Neutrophil (primary cell): ENCODE results near the gene PRSS35.
"Not testable (repeated sequence)": the region's sequence is repeated elsewhere in the genome, so short reads cannot be mapped to it uniquely, and the experiment has no call there.

Source experiments
- H3K27ac ChIP-seq: fragments of 200-600 bp; sonication (generic); 2 replicates; pipeline ENCODE4 v1.5.1; 2016; ENCODE audit warnings: mild to moderate bottlenecking, moderate library complexity
- H3K27me3 ChIP-seq: fragments of 200-600 bp; sonication (generic); 2 replicates; pipeline ENCODE4 v1.6.0; 2016; ENCODE audit warnings: mild to moderate bottlenecking
- H3K36me3 ChIP-seq: fragments of 200-600 bp; sonication (generic); 2 replicates; pipeline ENCODE4 v1.5.1; 2017
- H3K4me1 ChIP-seq, 2 experiments: fragments of 200-600 bp in 1 of 2; sonication (generic) in 1 of 2; 1 replicate in 1 of 2; 2 replicates in 1 of 2; pipeline versions ENCODE4 v1.5.1 to v1.6.1; 2013 to 2016; ENCODE audit warnings: low read depth in 1 of 2, low read length in 1 of 2, mild to moderate bottlenecking in 1 of 2, moderate library complexity in 1 of 2; ENCODE audit not compliant: control insufficient read depth in 1 of 2, insufficient read depth in 1 of 2
- H3K4me3 ChIP-seq, 2 experiments: fragments of 200-600 bp in 1 of 2; sonication (generic) in 1 of 2; 1 replicate in 1 of 2; 2 replicates in 1 of 2; pipeline ENCODE4 v1.5.1; 2013 to 2016; ENCODE audit warnings: low read depth in 1 of 2, low read length in 1 of 2, mild to moderate bottlenecking in 1 of 2, moderate library complexity in 1 of 2
- H3K9me3 ChIP-seq: fragments of 200-600 bp; sonication (generic); 2 replicates; pipeline ENCODE4 v1.5.1; 2016
- CTCF ChIP-seq: fragments of 200-600 bp; sonication (generic); IDR thresholded peaks from 2 replicates; pipeline ENCODE4 v1.5.1; 2016; ENCODE audit warnings: antibody characterized with exemption

Gene PRSS35

GRCh38 chr6:83556871-83557270, 44.5 kb downstream of the PRSS35 start:
- H3K36me3 ChIP-seq = no peaks in the 10 kb centered on the region
- H3K27ac ChIP-seq = no peak overlapping the region
- H3K4me1 ChIP-seq = no peaks in the 10 kb centered on the region
- no peak overlapping the region for H3K4me3 ChIP-seq
- H3K27me3 ChIP-seq = no peaks in the 10 kb centered on the region
- H3K9me3 ChIP-seq = no peaks in the 10 kb centered on the region
- TF ChIP-seq CTCF = no peak

- no peak overlapping the region for H3K27ac ChIP-seq
- no peaks in the 10 kb centered on the region for H3K27me3 ChIP-seq
- H3K4me1 ChIP-seq = no peaks in the 10 kb centered on the region
- H3K4me3 ChIP-seq = no peak overlapping the region
- no peaks in the 10 kb centered on the region for H3K9me3 ChIP-seq
- no peak for TF ChIP-seq CTCF
- H3K36me3 ChIP-seq = no peaks in the 10 kb centered on the region
These were observed 46.6 kb downstream of the PRSS35 start for GRCh38 chr6:83558975-83559374.

GRCh38 chr6:83571663-83572185, 59.4 kb downstream of the PRSS35 start:
- not testable (repeated sequence) for H3K27ac ChIP-seq, H3K4me1 ChIP-seq, H3K27me3 ChIP-seq, H3K36me3 ChIP-seq, H3K4me3 ChIP-seq, H3K9me3 ChIP-seq

GRCh38 chr6:83574783-83575182, 62.4 kb downstream of the PRSS35 start:
- H3K4me1 ChIP-seq = no peaks in the 10 kb centered on the region
- TF ChIP-seq CTCF = no peak
- H3K27me3 ChIP-seq = no peaks in the 10 kb centered on the region
- no peaks in the 10 kb centered on the region for H3K36me3 ChIP-seq
- no peak overlapping the region for H3K4me3 ChIP-seq
- H3K9me3 ChIP-seq = no peaks in the 10 kb centered on the region
- H3K27ac ChIP-seq = no peak overlapping the region
